HL-60 (cell line): ENCODE measurements around the gene CDKN2B.

ENCODE experiments used
- GABPA ChIP-seq: IDR thresholded peaks from 2 replicates; pipeline ENCODE4 v1.6.1; 2012; ENCODE audit warnings: low read depth
- POLR2AphosphoS5 ChIP-seq: IDR thresholded peaks from 2 replicates; pipeline ENCODE4 v1.6.1; 2012; ENCODE audit warnings: low read depth
- REST ChIP-seq: IDR thresholded peaks from 2 replicates; pipeline ENCODE4 v1.6.1; 2012; ENCODE audit warnings: low read depth; ENCODE audit not compliant: insufficient replicate concordance
- TF ChIP-seq, protein P1 (sequence below): IDR thresholded peaks from one replicate; pipeline ENCODE4 v1.5.1; 2011; ENCODE audit warnings: low read length, control low read depth, inconsistent platforms; ENCODE audit not compliant: insufficient read depth

DNA sequence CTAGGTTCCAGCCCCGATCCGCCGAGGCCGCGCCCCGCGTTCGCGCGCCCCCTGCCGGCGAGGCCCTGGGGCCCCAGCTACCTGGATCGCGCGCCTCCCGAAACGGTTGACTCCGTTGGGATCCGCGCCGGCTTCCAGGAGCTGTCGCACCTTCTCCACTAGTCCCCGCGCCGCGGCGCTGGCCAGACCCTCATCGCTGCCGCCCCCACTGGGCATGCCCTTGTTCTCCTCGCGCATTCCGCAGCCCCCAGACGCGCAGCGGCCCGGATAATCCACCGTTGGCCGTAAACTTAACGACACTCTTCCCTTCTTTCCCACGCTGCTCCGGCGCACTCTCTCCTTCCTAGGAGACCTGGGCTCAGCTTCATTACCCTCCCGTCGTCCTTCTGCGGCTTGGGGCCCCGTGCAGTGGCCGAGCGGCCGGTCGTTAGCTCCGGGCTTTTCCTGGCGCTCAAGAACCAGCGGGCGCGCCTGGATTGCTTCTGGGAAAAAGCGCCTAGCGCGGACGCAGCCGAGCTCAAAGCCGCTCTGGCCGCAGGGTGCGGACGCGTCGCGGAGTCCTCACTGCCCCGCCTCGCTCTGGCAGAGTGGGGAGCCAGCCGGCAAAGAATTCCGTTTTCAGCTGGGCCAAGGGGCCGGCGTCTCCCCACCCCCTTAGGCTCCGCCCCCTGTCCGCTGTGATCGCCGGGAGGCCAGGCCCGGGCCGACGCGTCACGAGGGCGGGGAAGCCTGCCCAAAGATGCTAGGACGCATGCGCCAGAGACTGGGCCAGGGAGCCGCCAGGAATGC, at the start of gene CDKN2B:
- TF ChIP-seq POLR2AphosphoS5 (0 out of 2 replicates have a peak, but pooled peaks have one; percentile 31), GABPA (no peak), REST (no peak)
- TF ChIP-seq, protein P1, sequence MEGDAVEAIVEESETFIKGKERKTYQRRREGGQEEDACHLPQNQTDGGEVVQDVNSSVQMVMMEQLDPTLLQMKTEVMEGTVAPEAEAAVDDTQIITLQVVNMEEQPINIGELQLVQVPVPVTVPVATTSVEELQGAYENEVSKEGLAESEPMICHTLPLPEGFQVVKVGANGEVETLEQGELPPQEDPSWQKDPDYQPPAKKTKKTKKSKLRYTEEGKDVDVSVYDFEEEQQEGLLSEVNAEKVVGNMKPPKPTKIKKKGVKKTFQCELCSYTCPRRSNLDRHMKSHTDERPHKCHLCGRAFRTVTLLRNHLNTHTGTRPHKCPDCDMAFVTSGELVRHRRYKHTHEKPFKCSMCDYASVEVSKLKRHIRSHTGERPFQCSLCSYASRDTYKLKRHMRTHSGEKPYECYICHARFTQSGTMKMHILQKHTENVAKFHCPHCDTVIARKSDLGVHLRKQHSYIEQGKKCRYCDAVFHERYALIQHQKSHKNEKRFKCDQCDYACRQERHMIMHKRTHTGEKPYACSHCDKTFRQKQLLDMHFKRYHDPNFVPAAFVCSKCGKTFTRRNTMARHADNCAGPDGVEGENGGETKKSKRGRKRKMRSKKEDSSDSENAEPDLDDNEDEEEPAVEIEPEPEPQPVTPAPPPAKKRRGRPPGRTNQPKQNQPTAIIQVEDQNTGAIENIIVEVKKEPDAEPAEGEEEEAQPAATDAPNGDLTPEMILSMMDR: peak; percentile 47
